Measurements from ENCODE around the gene SLC16A6.

The SLC16A6 gene

GRCh38 chr17:68295086-68295485 lies 4.2 kb upstream of the SLC16A6 start:
- TF ChIP-seq, protein P1, sequence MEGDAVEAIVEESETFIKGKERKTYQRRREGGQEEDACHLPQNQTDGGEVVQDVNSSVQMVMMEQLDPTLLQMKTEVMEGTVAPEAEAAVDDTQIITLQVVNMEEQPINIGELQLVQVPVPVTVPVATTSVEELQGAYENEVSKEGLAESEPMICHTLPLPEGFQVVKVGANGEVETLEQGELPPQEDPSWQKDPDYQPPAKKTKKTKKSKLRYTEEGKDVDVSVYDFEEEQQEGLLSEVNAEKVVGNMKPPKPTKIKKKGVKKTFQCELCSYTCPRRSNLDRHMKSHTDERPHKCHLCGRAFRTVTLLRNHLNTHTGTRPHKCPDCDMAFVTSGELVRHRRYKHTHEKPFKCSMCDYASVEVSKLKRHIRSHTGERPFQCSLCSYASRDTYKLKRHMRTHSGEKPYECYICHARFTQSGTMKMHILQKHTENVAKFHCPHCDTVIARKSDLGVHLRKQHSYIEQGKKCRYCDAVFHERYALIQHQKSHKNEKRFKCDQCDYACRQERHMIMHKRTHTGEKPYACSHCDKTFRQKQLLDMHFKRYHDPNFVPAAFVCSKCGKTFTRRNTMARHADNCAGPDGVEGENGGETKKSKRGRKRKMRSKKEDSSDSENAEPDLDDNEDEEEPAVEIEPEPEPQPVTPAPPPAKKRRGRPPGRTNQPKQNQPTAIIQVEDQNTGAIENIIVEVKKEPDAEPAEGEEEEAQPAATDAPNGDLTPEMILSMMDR (IDR thresholded peaks at IDR 0.05; ENCODE audit: extremely low read depth, insufficient read depth, missing control alignments) = no peak
- in situ Hi-C loops (cut with MboI; ENCODE audit: low pct_unique_long_range_greater_than_20kb, low sequenced_read_pairs, unreplicated experiment) = no loop called here
- no peak for DNase-seq (ENCODE audit: low spot score)

DNA sequence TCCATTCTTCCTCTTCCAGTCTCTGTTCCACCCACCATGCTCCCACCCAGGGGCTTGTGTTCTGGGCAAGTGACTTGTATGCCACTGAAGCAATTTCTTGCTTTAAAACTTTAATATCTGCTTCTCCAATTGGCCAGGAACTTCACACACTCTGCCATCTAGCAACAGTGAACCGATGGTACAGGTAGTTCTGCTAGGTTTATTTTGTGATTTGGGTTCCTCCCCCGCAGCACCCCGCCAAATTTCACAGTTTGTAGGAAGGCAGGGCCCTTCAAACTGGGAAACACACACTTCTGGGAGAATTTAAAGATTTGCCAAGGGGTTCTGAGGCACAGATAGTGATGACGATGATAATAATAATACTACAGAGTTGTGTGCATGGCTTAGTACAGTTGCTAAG lies 3.7 kb upstream of the SLC16A6 start:
- in situ Hi-C loops (cut with MboI; ENCODE audit: low pct_unique_long_range_greater_than_20kb, low sequenced_read_pairs, unreplicated experiment) = no loop called here
- DNase-seq (ENCODE audit: low spot score) = no peak
- TF ChIP-seq, protein P1 (IDR thresholded peaks at IDR 0.05; ENCODE audit: extremely low read depth, insufficient read depth, missing control alignments) = no peak

DNA sequence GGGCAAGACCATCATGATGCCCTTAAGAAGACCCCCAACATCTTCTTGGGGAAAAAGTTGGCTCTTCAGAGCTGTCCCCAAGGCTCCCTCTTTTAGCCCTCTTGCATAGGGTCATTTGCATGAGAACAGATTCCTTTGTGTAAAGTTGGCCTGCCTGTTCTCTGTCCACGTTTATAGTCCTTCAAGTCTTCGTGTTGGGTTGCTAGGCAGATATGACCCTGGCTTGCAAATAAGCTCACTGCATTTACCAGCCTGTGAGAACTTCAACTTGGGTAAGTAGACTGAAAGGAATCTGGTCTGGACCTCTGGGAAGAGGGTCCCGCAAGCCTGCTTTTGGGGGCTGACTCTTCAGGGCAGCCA lies 3.2 kb upstream of the SLC16A6 start:
- DNase-seq (ENCODE audit: low spot score) = no peak
- in situ Hi-C loops (cut with MboI; ENCODE audit: low pct_unique_long_range_greater_than_20kb, low sequenced_read_pairs, unreplicated experiment) = no loop called here
- TF ChIP-seq, protein P1 (IDR thresholded peaks at IDR 0.05; ENCODE audit: extremely low read depth, insufficient read depth, missing control alignments) = no peak

DNA sequence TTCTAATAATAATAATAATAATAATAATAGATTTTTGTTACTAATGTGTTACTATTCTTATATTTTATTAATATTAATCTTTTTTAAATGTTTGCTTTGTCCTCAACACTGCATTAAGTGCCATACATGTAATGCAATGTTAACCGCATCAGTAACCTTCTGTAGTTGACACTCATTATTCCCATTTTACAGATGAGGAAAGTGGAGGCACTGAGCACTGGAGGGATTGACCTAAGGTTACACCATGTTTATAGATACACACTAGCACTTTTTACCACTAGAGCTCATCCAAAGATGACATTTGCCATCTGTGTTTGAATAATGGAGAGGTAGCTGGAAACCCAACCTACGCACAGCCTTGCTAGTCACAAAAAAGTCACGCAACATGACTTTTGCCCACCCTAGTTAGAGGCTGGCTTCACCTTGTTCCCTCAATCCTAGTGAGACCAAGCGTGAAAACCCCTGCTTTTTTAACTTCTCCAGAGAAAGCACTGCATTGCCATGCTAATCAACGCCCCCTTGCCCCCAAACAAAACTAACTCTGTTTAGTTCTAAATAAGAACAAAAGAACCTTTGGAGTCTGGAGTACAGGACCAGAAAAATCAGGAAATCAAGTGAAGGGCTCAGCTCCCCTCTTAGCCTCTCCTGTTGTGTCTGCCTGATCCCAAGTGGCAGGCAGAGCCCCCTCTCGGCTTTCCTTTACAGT lies 2.7 kb upstream of the SLC16A6 start:
- no peak for DNase-seq (ENCODE audit: low spot score)
- TF ChIP-seq, protein P1 (IDR thresholded peaks at IDR 0.05; ENCODE audit: extremely low read depth, insufficient read depth, missing control alignments) = no peak
- in situ Hi-C loops (cut with MboI; ENCODE audit: low pct_unique_long_range_greater_than_20kb, low sequenced_read_pairs, unreplicated experiment) = no loop called here

GRCh38 chr17:68292689-68293040 lies 1.7 kb upstream of the SLC16A6 start:
- in situ Hi-C loops (cut with MboI; ENCODE audit: low pct_unique_long_range_greater_than_20kb, low sequenced_read_pairs, unreplicated experiment) = no loop called here
- DNase-seq (ENCODE audit: low spot score) = no peak
- TF ChIP-seq, protein P1 (IDR thresholded peaks at IDR 0.05; ENCODE audit: extremely low read depth, insufficient read depth, missing control alignments) = no peak

- DNase-seq (ENCODE audit: low spot score) = peak; percentile 91
- TF ChIP-seq, protein P1 (IDR thresholded peaks at IDR 0.05; ENCODE audit: extremely low read depth, insufficient read depth, missing control alignments) = peak; percentile 12
- in situ Hi-C loops (cut with MboI; ENCODE audit: low pct_unique_long_range_greater_than_20kb, low sequenced_read_pairs, unreplicated experiment) = no loop called here
These were observed 1.1 kb upstream of the SLC16A6 start for GRCh38 chr17:68291836-68292688.

Data from GM13977 (cell line).